HG03139 (cell line): Measurements from ENCODE around the gene EPG5.
"Not testable (repeated sequence)": the region's sequence is repeated elsewhere in the genome, so short reads cannot be mapped to it uniquely, and the experiment has no call there.

Source experiments
- ATAC-seq: cut with Tn5 transposase; IDR thresholded peaks from one replicate; pipeline ENCODE4 v1.9.1; 2021; ENCODE audit not compliant: unreplicated experiment

EPG5 gene

DNA sequence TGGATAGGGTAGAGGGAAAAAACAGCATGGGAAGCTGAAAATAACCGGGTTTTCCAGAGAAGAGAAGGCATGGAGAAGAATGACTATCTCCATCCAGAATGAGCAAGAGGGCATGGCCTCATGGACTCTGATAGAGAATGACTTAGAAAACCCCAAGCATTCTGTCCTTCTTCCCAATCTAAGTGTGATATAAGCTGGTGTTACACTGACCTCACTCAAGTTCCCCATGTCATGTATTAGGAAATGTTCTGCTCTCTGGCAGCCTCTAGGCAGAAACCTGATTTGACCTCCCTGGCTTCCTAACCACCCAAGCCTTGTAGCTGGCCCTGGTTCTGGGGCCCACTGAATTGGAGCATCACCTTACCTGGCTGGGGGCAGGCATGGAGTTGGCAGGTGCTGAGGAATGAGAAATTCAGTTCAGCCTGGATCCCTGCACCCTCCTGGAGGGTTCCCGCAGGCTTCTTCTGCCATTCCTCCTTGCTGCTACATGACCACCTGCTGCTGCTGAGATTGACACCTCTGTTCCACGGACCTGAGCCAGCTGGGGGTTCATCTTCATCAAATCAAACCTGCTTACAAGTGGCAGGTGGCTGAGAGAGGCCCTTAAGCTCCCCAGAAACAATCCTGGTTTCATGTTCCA lies 146.9 kb downstream of the EPG5 start:
- no peak for ATAC-seq

- ATAC-seq = not testable (repeated sequence)
Measured at GRCh38 chr18:45818765-45819164, 148.4 kb downstream of the EPG5 start.

DNA sequence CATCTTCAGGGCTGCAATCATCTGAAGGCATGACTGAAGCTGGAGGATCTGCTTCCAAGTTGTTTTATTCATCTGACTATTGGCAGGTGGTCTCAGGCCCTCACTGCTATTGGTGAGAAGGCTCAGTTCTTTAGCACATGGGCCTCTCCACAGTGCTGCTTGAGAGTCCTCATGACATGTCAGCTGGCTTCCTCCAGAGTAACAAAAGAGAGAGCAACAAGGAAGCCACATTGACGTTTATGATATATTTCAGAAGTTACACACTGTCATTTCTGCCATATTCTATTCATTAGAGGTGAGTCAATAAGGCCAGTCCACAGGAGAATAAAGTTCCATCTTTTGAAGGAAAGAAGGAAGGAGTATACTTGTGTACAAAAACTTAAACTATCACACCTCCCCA lies 149.6 kb downstream of the EPG5 start:
- ATAC-seq = no peak

DNA sequence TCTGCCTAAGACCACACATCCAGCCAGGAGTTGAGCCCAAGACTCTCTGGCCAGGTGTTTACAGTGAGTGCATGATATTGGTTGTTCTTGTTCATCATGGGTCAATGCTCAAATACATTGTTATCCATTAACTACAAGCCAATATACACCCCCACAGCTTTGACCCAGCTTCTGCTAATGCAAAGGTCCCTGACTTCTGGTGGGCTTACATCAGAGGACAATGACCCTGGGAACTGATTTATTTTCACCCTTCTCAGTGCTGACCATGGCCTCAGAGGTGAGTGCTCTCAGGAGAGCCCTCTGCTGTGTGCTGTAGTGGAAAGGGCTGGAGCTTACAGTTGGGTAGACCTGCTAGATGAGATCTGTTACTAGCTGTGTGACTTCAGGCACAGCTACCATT lies 152.4 kb downstream of the EPG5 start:
- not testable (repeated sequence) for ATAC-seq

GRCh38 chr18:45807144-45807543 lies 160.0 kb downstream of the EPG5 start:
- not testable (repeated sequence) for ATAC-seq

- ATAC-seq = no peak
Measured at GRCh38 chr18:45806226-45806625, 160.9 kb downstream of the EPG5 start.

GRCh38 chr18:45805551-45805950 lies 161.6 kb downstream of the EPG5 start:
- no peak for ATAC-seq

GRCh38 chr18:45802814-45803492 lies 164.2 kb downstream of the EPG5 start:
- ATAC-seq = no peak

DNA sequence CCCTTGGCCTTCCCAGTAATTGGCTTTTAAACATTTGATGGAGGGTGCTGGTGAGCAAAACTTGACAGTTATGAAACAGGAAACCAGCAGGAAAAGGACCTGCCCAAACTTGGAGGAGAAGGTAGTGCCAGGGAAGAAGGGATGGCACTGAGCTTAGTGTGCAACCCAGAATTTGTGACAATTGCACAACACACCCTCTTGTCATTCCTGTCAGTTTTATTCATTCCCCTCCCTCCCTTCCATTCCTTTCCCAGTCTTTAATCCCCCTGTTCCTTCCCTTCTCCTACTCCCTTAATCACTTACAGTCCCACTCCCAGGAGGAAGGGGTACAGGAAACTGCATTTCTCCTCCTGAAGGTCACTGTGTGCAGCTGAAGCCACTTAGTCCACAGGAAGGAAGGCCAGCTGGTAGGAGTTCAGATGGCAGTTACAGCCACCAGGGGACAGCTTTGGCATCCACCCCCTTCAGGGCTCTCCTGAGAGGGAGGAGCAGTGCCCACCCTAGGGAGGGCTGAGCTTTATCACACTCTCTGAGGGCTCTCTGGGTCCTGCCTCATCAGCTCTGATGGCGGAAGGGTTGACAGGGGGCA lies 165.6 kb downstream of the EPG5 start:
- no peak for ATAC-seq
